Progenitor cell of endocrine pancreas (in vitro differentiated cells): ENCODE results near the gene METTL6. TPM values are rescaled to one million over a fixed set of nuclear protein-coding genes. Genes with fewer than 3 reads are reported as not detected.

ENCODE experiments used
- DNase-seq: peaks from one replicate; pipeline ENCODE4 v3.0.0; 2021; ENCODE audit warnings: low spot score; ENCODE audit not compliant: unreplicated experiment
- H3K27ac Mint-ChIP-seq: 2 replicates; pipeline ENCODE4 v1.8.0; 2021; ENCODE audit warnings: mild to moderate bottlenecking, moderate library complexity, mixed read lengths
- H3K27me3 Mint-ChIP-seq: 2 replicates; pipeline ENCODE4 v1.8.0; 2021; ENCODE audit warnings: mixed read lengths
- H3K36me3 Mint-ChIP-seq: 2 replicates; pipeline ENCODE4 v1.8.0; 2022; ENCODE audit warnings: mixed read lengths; ENCODE audit not compliant: insufficient read depth
- H3K4me1 Mint-ChIP-seq: 2 replicates; pipeline ENCODE4 v1.8.0; 2021; ENCODE audit warnings: low read depth, mixed read lengths
- H3K4me3 Mint-ChIP-seq: 2 replicates; pipeline ENCODE4 v1.8.0; 2021; ENCODE audit warnings: low read depth, mild to moderate bottlenecking, moderate library complexity, mixed read lengths
- H3K9me3 Mint-ChIP-seq: 2 replicates; pipeline ENCODE4 v1.8.0; 2021; ENCODE audit warnings: low read depth, mixed read lengths
- CTCF ChIP-seq: fragments of 200-600 bp; sonication (generic); IDR thresholded peaks from one replicate; pipeline ENCODE4 v1.5.0; 2021; ENCODE audit warnings: antibody characterized with exemption, mild to moderate bottlenecking; ENCODE audit not compliant: unreplicated experiment
- long read RNA-seq: library from polyadenylated mRNA; unstranded; transcript quantifications from one replicate; pipeline ENCODE4 v2.0.0, GENCODE V29; 2020
- total RNA-seq: library from RNA; stranded (reverse); gene quantifications from 2 replicates; pipeline ENCODE4 v1.2.1, GENCODE V29; 2021

The METTL6 gene
- total RNA-seq = 28.0 and 28.2 TPM in 2 replicates
- long read RNA-seq, full-length matches to known transcripts = 14 of 34 reads
- long read RNA-seq, partial matches to known transcripts = 6 of 34 reads
- long read RNA-seq, other reads (novel, unspliced or antisense) = 14 of 34 reads

DNA sequence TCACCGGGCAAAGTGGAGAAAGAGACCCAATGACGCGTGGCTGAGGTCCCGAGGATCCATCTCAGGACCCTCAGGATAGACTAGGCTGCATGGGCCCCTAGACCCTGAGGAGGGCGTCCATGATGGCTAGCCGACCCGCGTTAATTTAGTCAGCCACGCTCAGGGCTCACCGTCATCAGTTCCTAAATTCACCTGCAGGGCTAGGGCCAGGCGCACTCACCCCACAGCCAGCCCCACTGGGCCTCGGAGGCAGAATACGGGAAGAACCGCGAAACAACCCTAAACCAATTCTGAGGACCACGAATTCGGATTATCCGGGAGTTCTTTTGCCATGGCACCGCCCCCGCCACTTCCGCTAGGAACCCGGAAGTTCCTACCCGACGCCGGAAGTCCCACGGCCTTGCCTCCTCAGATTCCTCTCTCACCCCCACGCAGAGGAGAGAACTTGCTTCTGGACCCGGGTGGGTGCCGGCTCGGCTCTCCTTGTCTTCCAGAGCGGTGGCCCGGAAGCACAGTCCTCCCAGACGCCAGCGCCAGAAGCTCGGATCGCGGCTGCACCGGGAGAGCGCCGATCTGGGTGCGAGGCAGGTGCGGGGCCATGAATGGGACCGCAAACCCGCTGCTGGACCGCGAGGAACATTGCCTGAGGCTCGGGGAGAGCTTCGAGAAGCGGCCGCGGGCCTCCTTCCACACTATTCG lies at the start of gene METTL6, which contains the start of gene EAF1:
Gene METTL6 (minus strand): TSS at position 363 of the 699 bp plus-strand sequence. CDS start 1,033 bp downstream, outside the sequence.
Gene EAF1 (plus strand): TSS at position 417 of the 699 bp plus-strand sequence. CDS start 182 bp downstream, at position 599.
- peak; percentile 43 for TF ChIP-seq CTCF
- H3K4me1 Mint-ChIP-seq = peaks cover 30% of the 10 kb centered on the region
- no peaks in the 10 kb centered on the region for H3K27me3 Mint-ChIP-seq
- H3K9me3 Mint-ChIP-seq = no peaks in the 10 kb centered on the region
- peak; percentile 48 for DNase-seq
- H3K4me3 Mint-ChIP-seq = peak within 1 kb of the TSS; percentile 95
- H3K27ac Mint-ChIP-seq = peak within 1 kb of the TSS; percentile 95
- peaks cover 10% of the 10 kb centered on the region for H3K36me3 Mint-ChIP-seq

DNA sequence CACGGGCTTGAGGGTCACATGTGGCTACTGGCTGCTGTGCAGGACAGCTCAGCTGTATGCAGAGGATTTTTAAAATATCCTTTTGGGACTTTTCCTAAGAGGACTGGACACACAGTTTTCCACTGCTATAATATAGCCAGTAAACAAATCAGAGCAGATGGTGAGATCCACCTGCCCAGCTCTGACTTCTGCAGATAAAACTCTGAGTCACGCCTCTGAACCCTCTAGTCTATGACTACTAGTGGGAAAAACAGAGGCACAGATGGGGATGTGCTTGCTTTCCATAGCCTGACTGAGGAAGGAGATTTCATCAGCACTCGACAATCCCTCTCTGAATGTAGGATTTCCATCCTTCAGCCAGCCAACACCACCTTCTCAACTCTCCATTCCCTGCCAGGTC lies 49.0 kb upstream of the METTL6 start:
- no peak for DNase-seq
- peaks cover under 1% of the 10 kb centered on the region for H3K9me3 Mint-ChIP-seq
- H3K4me1 Mint-ChIP-seq = peaks cover 13% of the 10 kb centered on the region
- TF ChIP-seq CTCF = no peak
- H3K27ac Mint-ChIP-seq = no peak overlapping the region
- no peaks in the 10 kb centered on the region for H3K36me3 Mint-ChIP-seq
- H3K4me3 Mint-ChIP-seq = no peak overlapping the region
- H3K27me3 Mint-ChIP-seq = no peaks in the 10 kb centered on the region

DNA sequence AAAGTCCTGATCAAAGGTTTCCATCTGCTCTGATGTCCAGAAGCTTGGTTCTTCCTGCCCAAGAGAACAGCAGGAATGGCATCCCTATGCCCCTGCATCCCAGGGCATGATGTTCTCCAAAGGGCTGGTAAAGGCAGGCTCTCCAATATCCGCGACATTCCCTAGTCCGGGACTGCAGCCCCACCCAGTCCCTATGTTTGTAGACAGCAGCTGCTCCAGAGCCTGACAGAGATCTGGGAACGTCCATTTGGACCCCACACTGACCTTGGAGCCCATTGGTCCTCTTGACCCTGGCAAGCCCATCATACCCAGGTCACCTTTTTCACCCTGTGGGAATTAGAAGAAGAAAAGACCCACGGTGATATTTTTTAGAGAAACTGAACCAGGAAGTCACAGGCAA lies 47.8 kb upstream of the METTL6 start:
- no peak overlapping the region for H3K4me3 Mint-ChIP-seq
- H3K36me3 Mint-ChIP-seq = no peaks in the 10 kb centered on the region
- no peak overlapping the region for H3K27ac Mint-ChIP-seq
- no peaks in the 10 kb centered on the region for H3K27me3 Mint-ChIP-seq
- DNase-seq = no peak
- peaks cover 13% of the 10 kb centered on the region for H3K4me1 Mint-ChIP-seq
- H3K9me3 Mint-ChIP-seq = no peaks in the 10 kb centered on the region
- TF ChIP-seq CTCF = no peak

- no peak for TF ChIP-seq CTCF
- H3K4me1 Mint-ChIP-seq = no peaks in the 10 kb centered on the region
- H3K27ac Mint-ChIP-seq = no peak overlapping the region
Observed at GRCh38 chr3:15471861-15472260, 44.5 kb upstream of the METTL6 start.

GRCh38 chr3:15470849-15471248 lies 43.5 kb upstream of the METTL6 start:
- H3K27me3 Mint-ChIP-seq = no peaks in the 10 kb centered on the region
- DNase-seq = no peak
- no peaks in the 10 kb centered on the region for H3K4me1 Mint-ChIP-seq
- H3K27ac Mint-ChIP-seq = no peak overlapping the region
- H3K36me3 Mint-ChIP-seq = peaks cover 2% of the 10 kb centered on the region
- H3K9me3 Mint-ChIP-seq = no peaks in the 10 kb centered on the region
- no peak overlapping the region for H3K4me3 Mint-ChIP-seq
- no peak for TF ChIP-seq CTCF

More at GRCh38 chr3:15471861-15472260, 44.5 kb upstream of the METTL6 start:
- DNase-seq = no peak
- peaks cover under 1% of the 10 kb centered on the region for H3K36me3 Mint-ChIP-seq
- H3K27me3 Mint-ChIP-seq = no peaks in the 10 kb centered on the region
- H3K4me3 Mint-ChIP-seq = no peak overlapping the region
- no peaks in the 10 kb centered on the region for H3K9me3 Mint-ChIP-seq
